GM19395 (cell line): ENCODE results near the gene ZMYND19.
A peak's percentile ranks its signal among the peaks of the same experiment; 100 is the strongest.
"Not testable (repeated sequence)": the region's sequence is repeated elsewhere in the genome, so short reads cannot be mapped to it uniquely, and the experiment has no call there.

Experiments
- ATAC-seq: cut with Tn5 transposase; IDR thresholded peaks from one replicate; pipeline ENCODE4 v1.9.1; 2021; ENCODE audit warnings: mild to moderate bottlenecking, moderate library complexity; ENCODE audit not compliant: unreplicated experiment

The ZMYND19 gene

DNA sequence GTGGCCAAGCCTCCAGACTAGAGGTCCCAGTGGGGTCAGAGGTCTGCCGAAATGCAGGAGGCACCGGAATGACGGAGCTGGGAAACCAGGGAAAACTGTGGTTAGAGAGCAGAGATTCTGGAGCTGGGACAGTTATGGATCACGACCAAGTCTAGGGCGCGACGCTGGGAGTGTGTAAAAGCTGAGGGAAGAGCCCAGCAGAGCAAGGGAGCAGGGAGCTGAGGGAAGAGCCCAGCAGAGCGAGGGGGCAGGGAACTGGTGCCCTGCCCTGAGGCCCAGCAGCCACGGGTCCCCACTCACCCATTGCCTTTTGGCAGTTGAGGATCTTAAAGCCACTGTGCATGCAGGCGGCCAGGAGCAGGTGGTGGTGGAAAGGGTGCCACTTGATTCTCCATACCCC lies 26.2 kb downstream of the ZMYND19 start:
- ATAC-seq, result no peak

DNA sequence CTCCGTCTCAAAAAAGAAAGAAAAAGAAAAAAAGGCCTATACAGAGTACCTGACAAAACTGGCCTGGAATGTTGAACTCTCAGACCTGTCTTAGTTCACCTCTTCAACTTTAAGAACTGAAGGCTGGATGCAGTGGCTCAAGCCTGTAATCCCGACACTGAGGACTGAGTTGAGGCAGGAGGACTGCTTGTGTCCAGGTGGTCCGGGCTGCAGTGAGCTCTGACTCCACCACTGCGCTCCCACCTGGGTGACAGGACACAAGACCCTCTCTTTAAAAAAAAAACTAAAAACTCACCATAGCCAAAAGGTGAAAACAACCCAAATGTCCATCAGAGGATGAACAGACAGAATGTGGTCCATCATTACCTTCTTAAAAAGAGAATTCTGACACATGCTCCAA lies 32.2 kb downstream of the ZMYND19 start:
- ATAC-seq, result no peak

DNA sequence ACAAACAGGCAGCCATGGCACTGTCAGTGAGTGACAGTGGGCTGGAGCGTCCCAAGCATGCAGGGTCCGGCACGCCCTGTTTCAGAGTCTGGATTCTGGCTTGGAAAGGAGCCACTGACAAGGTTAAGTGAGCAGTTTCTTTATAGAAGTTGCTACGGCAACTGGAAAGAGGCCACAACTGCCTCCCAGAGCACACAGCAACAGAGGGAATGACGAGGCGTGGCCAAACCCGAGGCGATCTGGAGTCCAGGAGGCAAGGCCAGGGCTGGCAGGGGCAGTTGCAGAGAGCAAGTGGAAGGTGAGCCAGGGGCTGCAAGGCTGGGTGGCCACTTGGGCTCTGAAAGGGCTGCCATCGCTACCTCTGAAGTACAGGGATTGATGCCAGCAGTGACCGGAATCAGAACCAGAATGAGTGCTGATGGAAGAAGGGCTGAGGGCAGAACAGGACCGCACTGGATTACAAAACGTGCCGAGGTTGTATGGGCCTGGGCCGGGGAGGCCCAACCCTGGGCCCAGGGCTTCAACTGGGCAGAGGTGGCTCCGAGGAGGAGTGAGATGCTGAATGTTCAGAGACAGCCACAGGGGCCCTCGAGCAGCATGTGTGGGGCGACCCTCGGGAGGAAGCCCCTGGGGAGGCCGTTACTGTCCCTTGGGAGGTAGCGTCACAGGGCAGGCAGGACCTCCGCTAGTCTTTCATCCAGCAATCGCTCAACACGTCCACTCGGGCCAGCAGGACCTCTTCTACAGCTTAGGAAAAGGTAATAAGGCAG lies 34.1 kb downstream of the ZMYND19 start:
- no peak for ATAC-seq

DNA sequence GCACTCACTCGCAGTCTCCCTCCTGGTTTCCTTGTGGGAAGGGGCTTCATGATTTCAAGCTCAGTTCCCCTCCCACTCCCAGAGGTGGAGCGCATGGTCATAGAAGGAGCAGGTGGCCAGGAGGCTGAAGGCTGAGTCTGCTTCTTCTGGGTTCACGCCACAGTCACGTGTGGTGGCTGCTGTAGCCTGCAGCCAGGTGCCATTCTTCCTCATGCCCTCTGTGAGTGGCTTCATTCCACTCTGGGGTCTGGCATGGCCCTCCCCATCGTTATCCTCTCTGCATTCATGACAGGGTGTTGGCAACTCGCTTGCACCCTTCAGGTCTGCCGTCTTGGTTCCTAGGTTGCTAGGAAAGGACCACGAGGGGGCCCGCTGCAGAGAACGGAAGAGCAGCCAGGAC lies 35.1 kb downstream of the ZMYND19 start:
- no peak for ATAC-seq

DNA sequence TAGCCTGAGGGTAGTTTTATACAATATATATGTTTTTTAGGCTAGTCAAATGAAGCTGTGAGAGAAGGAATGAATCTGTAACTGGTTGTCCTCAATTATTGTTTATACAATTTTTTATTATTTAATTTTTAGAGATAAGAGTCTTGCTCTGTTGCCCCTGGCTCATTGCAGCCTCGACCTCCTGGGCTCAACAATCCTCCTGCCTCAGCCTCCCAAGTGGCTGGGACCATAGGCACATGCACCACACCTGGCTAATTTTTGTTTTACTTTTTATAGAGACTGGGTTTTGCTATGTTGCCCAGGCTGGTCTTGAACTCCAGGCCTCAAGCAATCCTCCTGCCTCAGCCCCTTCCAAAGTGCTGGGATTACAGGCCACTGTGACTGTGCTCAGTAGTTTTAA lies 36.0 kb downstream of the ZMYND19 start:
- no peak for ATAC-seq

DNA sequence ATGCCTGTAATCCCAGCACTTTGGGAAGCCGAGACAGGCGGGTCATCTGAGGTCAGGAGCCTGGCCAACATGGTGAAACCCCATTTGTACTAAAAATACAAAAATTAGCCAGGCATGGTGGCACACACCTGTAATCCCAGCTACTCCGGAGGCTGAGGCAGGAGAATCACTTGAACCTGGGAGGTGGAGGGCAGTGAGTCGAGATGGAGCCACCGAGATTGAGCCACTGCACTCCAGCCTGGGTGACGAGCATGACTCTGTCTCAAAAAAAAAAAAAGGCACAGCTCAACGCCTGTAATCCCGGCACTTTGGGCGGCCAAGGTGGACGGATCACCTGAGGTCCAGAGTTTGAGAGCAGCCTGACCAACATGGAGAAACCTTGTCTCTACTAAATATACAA lies 36.7 kb downstream of the ZMYND19 start:
- ATAC-seq, result not testable (repeated sequence)

DNA sequence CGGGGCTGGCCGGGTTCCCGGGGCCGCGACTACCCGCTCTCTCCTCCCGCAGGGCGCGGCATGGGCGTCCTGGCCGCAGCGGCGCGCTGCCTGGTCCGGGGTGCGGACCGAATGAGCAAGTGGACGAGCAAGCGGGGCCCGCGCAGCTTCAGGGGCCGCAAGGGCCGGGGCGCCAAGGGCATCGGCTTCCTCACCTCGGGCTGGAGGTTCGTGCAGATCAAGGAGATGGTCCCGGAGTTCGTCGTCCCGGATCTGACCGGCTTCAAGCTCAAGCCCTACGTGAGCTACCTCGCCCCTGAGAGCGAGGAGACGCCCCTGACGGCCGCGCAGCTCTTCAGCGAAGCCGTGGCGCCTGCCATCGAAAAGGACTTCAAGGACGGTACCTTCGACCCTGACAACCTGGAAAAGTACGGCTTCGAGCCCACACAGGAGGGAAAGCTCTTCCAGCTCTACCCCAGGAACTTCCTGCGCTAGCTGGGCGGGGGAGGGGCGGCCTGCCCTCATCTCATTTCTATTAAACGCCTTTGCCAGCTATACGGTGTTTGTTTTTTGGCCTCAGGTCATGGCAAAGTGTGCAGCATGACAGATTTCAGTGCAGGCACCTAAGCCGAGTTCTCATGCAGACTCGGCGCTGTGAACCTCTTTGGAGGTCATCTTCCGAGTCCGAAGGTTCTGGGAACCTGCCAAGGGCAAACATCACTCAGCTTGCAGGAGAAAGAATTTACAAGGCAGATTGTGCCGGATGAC lies 38.1 kb downstream of the ZMYND19 start:
- peak; percentile 36 for ATAC-seq

DNA sequence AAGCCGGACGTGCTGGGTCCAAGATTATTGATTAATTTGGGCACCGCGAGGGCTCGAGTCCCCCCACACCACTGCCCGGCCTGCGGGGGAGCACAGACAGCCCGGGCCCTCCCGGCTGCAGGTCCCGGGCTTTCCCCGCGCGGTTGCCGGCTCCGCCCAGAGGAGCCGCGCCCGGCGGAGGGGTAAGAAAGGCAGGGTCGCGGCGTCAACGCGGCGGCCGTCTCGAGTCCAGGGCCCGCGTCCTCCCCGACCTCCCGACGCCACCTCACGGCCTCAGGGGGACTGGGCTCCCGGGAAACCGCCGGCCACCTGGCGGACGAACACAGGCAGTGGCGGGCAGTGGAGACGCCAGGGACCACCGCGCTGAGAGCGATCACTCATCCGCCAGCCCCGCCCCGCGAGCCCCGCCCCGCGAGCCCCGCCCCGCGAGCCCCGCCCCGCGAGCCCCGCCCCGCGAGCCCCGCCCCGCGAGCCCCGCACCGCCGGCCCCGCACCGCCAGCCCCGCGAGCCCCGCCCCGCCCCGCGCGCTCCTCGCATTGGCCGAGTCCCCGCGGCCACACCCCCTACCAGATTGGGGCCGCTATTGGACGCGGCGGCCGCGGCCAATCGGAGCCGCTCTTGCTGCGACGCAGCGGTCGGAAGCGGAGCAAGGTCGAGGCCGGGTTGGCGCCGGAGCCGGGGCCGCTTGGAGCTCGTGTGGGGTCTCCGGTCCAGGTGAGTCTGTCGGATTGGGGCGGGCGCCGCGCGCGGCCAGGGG lies 38.9 kb downstream of the ZMYND19 start, which contains the start of gene MRPL41:
Gene MRPL41, plus strand, starts transcription at position 616 of the 758 bp plus-strand sequence. CDS start 203 bp downstream, outside the sequence.
- ATAC-seq, result peak; percentile 65

DNA sequence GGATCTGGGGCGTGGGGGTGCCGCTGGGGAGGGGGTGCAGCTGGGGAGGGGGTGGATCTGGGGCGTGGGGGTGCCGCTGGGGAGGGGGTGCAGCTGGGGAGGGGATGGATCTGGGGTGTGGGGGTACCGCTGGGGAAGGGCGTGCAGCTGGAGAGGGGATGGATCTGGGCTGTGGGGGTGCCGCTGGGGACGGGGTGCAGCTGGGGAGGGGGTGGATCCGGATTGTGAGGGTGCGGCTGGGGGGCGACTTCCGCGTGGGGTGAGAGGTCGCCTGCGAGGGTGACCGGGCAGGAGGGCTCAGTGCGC lies 39.4 kb downstream of the ZMYND19 start:
- not testable (repeated sequence) for ATAC-seq

DNA sequence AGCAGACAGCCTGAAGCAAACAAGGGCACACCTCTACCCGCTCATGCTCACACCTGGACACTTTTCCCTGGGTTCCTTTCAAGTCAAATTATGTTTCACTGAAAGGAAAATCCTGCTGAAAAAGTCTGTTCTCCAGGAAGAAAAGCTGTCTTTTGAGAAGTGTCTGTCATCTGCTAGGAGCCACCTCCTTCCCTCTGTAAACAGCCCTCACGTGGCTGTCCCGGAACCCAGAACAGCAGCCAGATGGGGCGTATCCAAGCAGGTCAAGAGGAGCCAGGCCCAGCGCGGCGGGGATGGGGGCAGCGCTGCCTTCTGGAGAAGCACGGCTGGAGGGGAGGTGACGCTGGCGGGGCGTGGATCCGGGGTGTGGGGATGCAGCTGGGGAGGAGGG lies 40.1 kb downstream of the ZMYND19 start, which contains the start of gene PNPLA7:
Gene PNPLA7, minus strand, starts transcription at position 172 of the 391 bp plus-strand sequence. CDS start 205 bp downstream, outside the sequence.
- ATAC-seq, result no peak

DNA sequence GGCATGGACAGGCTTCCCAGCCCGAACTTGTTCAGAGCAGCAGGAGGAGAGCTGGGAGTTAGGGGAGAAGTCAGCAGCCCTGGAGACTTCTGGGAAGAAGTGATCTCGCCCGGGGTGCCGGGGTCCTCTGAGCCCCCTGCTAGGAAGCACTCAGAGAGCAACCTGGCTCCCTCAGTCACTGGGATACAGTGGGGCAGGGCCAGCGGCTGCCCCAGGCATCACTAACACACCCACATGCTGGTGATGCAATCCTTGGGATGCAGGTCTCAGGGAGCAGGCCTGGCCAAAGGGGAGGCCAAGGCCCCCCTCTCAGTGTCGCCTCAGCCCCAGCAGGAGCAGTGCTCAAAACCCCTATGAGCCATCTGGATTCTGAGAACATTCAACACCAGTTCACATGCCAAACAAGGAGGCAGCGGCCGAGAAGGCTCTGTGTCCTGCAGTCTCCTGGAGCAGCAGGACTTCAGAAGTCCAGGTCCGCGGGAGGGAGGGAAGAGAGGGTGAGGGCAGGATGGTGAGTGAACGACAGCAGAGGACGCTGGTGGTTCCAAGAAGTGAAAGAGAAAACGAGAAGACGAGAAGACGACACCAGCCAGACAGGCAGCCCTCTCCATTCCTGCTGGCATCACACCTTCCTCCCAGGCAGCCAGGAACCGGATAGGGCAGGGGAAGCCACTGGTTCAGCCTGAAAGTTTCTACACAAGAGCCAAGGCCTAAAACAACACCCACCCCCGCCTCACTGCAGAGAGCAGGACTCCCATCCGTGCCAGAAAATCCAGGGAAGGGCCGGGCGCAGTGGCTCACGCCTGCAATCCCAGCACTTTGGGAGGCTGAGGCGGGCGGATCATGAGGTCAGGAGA lies 42.4 kb downstream of the ZMYND19 start:
- ATAC-seq, result no peak

DNA sequence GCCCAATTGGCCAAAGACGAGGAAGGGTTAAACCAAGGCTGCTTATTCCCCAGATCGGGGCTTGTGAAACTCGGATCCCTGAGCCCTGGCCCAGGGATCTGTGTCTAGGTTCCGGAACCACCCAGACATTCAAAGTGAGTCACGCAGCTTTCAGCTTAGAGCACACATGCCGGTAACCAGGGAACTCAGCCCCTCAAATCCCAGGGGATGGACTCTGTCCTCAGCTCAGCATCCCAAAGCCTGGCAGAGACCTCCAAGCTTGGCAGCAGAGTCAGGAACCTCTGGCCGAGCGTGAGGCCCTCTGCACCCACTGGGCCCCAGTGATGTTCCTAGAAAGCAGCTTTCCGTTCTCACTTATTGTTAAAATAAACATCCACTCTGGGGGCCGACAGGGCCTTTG lies 45.2 kb downstream of the ZMYND19 start:
- ATAC-seq, result no peak

DNA sequence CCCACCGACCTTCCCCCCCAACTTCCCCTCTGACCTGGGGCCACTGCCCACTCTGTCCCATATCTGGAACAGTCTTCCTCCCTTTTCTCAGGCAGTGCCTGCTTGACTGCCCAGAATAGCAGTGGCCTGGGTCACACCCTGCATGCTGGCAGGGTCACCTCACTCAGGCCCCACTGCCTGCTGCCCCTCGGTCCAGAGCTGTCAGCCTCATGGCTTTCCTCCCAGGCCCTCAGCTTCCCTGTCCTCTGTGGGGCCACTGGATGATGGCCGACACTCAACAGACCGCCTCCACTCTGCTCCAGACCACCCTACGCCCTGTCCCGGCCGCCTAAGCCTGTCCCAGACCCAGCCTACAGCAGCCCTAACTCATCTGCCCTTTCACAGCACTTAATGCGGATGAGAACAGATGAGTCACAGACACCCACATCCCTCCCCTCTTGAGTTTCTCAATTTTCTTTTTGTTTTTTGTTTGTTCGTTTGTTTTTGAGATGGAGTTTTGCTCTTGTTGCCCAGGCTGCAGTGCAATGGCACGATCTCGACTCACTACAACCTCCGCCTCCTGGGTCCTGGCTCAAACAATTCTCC lies 46.0 kb downstream of the ZMYND19 start:
- no peak for ATAC-seq

DNA sequence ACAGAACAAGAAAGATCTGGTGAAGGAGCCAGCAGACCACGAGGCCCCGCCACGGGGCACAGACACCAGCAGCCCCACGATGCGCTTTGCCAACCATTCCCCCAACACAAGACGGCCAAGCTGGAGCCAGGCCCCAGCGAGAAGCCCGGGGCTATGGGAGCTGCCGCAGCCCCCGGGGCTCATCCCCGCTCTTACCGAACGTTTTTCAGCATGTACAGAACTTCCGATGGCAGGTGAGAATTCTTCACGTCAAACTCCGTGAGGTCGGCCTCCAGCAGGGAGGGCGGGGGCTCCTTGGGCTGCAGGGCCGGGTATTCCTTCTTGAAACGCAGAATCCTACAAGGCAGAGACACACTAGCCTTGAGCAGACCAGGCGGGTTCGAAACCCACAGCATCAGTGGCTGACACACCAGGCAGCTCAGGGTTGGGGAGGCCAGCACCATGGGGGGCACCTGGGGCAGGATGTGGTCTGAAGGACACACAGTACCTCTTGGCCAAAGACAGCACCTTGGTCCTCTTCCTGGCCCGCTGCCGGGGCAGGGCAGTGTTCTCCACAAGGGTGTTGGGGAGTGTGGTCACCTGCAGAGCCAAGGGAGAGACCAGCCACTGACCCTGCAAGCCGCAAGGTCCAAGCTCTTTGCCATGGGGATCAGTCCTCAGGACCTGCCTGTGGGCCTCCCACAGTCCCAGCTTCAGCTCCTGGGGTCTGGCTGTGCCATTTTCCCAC lies 46.9 kb downstream of the ZMYND19 start:
- no peak for ATAC-seq

DNA sequence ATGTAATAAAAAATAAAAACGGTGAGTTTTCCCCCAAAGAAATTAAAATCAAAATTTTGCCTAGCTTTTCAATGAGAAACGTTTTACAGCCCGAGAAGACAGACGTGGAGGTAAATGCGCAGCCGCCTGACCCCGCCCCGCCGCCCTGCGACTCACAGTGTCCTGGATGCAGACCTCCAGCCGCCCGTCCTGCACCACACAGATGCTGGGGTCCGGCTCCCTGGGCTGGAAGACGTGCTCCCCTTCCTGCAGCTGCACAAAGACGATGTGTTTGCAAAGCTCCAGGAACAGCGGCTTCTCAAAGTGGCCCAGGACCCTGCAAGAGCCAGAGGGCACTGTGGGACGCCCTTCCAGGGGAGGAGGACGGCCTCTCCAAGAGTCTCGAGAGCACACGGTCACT lies 47.8 kb downstream of the ZMYND19 start:
- no peak for ATAC-seq

DNA sequence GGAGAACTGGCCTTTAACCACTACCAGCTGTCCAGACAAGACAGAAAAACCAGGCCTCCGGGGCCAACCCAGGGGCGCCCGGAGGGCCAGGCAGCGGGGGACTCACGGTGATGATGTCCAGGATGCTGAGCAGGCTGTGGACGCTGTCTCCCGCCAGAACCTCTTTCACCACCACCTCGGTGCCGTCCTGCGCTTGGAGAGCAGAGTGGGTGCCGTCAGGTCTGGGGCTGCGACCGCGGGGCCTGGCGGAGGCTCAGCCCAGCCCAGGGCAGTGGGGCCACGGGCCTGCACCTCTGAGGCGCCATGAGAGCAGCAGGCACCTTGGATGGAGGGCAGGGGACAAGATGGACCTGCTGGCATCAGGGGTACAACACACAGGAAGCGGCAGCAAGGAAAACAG lies 49.8 kb downstream of the ZMYND19 start:
- no peak for ATAC-seq

DNA sequence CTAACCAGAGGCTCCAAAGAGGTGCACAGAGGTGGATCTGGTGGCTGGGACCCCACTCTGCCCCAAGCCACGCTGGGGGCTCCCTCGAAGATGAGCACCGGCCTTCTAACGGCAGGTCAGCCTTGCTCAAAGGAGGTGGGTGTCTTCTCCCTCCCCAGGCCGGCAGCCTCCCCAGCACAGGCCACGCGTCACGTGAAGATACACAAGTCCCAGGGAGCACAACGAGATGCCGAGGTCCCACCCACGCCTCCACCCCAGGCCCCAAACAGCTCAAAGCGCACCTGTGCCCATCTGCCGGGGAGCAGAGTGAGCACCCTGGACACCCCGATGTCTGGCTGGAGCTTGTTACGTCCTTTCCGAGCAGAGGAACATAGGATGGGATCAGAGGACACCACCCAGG lies 52.3 kb downstream of the ZMYND19 start:
- ATAC-seq, result no peak

DNA sequence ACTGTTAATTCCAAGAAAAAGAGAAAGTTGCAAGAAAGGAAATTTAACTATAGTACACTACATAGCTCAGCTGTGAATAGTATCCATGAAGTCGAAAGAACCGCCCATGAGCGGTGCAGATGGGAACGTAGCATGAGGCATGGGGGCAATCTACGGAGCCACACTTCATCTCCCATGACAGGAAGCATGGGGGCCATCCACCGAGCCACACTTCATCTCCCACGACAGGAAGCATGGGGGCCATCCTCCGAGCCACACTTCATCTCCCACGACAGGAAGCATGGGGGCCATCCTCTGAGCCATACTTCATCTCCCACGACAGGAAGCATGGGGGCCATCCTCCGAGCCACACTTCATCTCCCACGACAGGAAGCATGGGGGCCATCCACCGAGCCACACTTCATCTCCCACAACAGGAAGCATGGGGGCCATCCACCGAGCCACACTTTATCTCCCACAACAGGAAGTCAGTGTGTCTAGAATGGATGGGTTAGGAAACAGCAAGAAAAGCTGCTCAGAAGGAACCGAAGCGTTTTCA lies 53.6 kb downstream of the ZMYND19 start:
- ATAC-seq, result not testable (repeated sequence)

DNA sequence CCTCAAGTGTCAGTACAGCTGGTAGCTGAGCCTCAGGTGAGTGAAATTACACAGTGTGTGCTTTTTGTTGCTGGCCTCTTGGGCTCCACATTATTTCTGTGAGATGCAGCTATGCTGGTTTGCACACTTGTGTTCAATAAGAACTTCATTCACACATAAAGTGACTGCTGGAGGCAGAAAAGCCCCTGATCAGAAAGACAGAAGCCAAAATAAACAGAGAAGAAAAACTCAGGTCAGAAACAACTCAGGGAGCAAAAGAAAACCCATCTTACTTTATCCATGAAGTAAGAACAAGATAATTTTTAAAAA lies 55.2 kb downstream of the ZMYND19 start:
- ATAC-seq, result no peak
